Peyer's patch (tissue), 4 donors: ENCODE data around the gene ZBTB7B. TPM values are rescaled to one million over a fixed set of nuclear protein-coding genes. Genes with fewer than 3 reads are reported as not detected.
A peak's percentile ranks its signal among the peaks of the same experiment; 100 is the strongest.

Source experiments
- DNase-seq, 3 donors: peaks; one replicate each; pipeline ENCODE4 v3.0.0-alpha.2; 2017 to 2019
- H3K27ac ChIP-seq, 4 donors: fragments of 200-600 bp; sonication (generic); one replicate each; pipeline ENCODE4 v1.5.1; 2016 to 2019
- H3K27me3 ChIP-seq, 2 donors: fragments of 200-600 bp; sonication (generic); one replicate each; pipeline ENCODE4 v1.5.1; 2019
- H3K36me3 ChIP-seq, 3 donors: fragments of 200-600 bp; sonication (generic); one replicate each; pipeline ENCODE4 v1.5.1; 2016 to 2019
- H3K4me1 ChIP-seq, 4 donors: fragments of 200-600 bp; sonication (generic); one replicate each; pipeline ENCODE4 v1.5.1; 2016 to 2019
- H3K4me3 ChIP-seq, 4 donors: fragments of 200-600 bp; sonication (generic); 1 replicate in 3 of 4; 2 replicates in 1 of 4; pipeline ENCODE4 v1.5.1; 2016 to 2019; ENCODE audit warnings: mild to moderate bottlenecking in 1 of 4
- H3K9me3 ChIP-seq, 4 donors: fragments of 200-600 bp; sonication (generic); one replicate each; pipeline ENCODE4 v1.5.1; 2016 to 2019; ENCODE audit warnings: mild to moderate bottlenecking in 1 of 4
- CTCF ChIP-seq, 6 experiments: fragments of 450-650 bp in 4 of 6; fragments of 200-600 bp in 2 of 6; sonication (generic) in 1 of 6; IDR thresholded peaks; one replicate each; pipeline ENCODE4 v1.5.1; 2017 to 2019; ENCODE audit warnings: antibody characterized with exemption in 6 of 6, mild to moderate bottlenecking in 3 of 6, moderate library complexity in 1 of 6
- POLR2A ChIP-seq, 2 donors: fragments of 450-650 bp; IDR thresholded peaks; one replicate each; pipeline ENCODE4 v1.5.1; 2017; ENCODE audit warnings: antibody characterized with exemption in 2 of 2, mild to moderate bottlenecking in 2 of 2, moderate library complexity in 2 of 2
- total RNA-seq, 4 donors: library from RNA; depleted of rRNA; stranded (reverse); fragments of >200 nt; gene quantifications; one replicate each; pipeline ENCODE4 v1.1.0, GENCODE V29; 2016

ZBTB7B gene
- total RNA-seq, 4 donors from 2014 or later, result 35.5 to 412 (median 346) TPM

- H3K27me3 ChIP-seq, result no peaks in the 10 kb centered on the region
- TF ChIP-seq POLR2A (IDR thresholded peaks at IDR 0.05) (no peak), CTCF (IDR thresholded peaks at IDR 0.05) (no peak)
- DNase-seq, result no peak
- H3K27ac ChIP-seq, result no peak overlapping the region
- peaks cover 0 to 28% (median 12%) of the 10 kb centered on the region in 4 donors for H3K4me1 ChIP-seq
- no peak overlapping the region for H3K4me3 ChIP-seq
- peaks cover 0 to 50% (median 0%) of the 10 kb centered on the region in 3 donors for H3K36me3 ChIP-seq
- H3K9me3 ChIP-seq, result no peaks in the 10 kb centered on the region
Observed at GRCh38 chr1:155053531-155054105, 51.0 kb downstream of the ZBTB7B start.

GRCh38 chr1:155057104-155057503 lies 54.5 kb downstream of the ZBTB7B start:
- DNase-seq, result no peak
- Histone ChIP-seq H3K4me1 (peaks cover 0 to 25% (median 10%) of the 10 kb centered on the region in 4 donors), H3K9me3 (peaks cover 0 to 4% (median 0%) of the 10 kb centered on the region in 4 donors), H3K27ac (no peak overlapping the region), H3K4me3 (no peak overlapping the region), H3K27me3 (no peaks in the 10 kb centered on the region), H3K36me3 (peaks cover 0 to 78% (median 0%) of the 10 kb centered on the region in 3 donors)
- no peak for TF ChIP-seq CTCF (IDR thresholded peaks at IDR 0.05)
- no peak for TF ChIP-seq POLR2A (IDR thresholded peaks at IDR 0.05)

GRCh38 chr1:155057788-155058211 lies 55.2 kb downstream of the ZBTB7B start:
- H3K4me1 ChIP-seq, result peaks cover 0 to 25% (median 15%) of the 10 kb centered on the region in 4 donors
- H3K27me3 ChIP-seq, result no peaks in the 10 kb centered on the region
- no peak for DNase-seq
- H3K27ac ChIP-seq, result no peak overlapping the region
- H3K36me3 ChIP-seq, result peaks cover 0 to 78% (median 0%) of the 10 kb centered on the region in 3 donors
- TF ChIP-seq POLR2A (IDR thresholded peaks at IDR 0.05) (no peak), CTCF (IDR thresholded peaks at IDR 0.05) (no peak)
- peaks cover 0 to 4% (median 0%) of the 10 kb centered on the region in 4 donors for H3K9me3 ChIP-seq
- H3K4me3 ChIP-seq, result no peak overlapping the region

- TF ChIP-seq CTCF (IDR thresholded peaks at IDR 0.05) (no peak), POLR2A (IDR thresholded peaks at IDR 0.05) (no peak)
- H3K36me3 ChIP-seq, result peaks cover 0 to 56% (median 0%) of the 10 kb centered on the region in 3 donors
Observed at GRCh38 chr1:155060736-155061135, 58.1 kb downstream of the ZBTB7B start.

GRCh38 chr1:155061381-155062150 lies 59.0 kb downstream of the ZBTB7B start:
- peaks cover 0 to 35% (median 19%) of the 10 kb centered on the region in 4 donors for H3K4me1 ChIP-seq
- TF ChIP-seq CTCF (IDR thresholded peaks at IDR 0.05), result peak; percentile 99 to 100 (median 99)
- TF ChIP-seq POLR2A (IDR thresholded peaks at IDR 0.05), result no peak
- H3K27me3 ChIP-seq, result no peaks in the 10 kb centered on the region
- peaks cover 0 to 48% (median 0%) of the 10 kb centered on the region in 3 donors for H3K36me3 ChIP-seq
- H3K4me3 ChIP-seq, result peak overlapping the region in 1 of 4 donors; percentile 20
- H3K27ac ChIP-seq, result no peak overlapping the region
- peaks cover 0 to 4% (median 0%) of the 10 kb centered on the region in 4 donors for H3K9me3 ChIP-seq
- DNase-seq, result peak; percentile 94 to 98 (median 98)

More at GRCh38 chr1:155060736-155061135, 58.1 kb downstream of the ZBTB7B start:
- H3K4me1 ChIP-seq, result peaks cover 0 to 35% (median 19%) of the 10 kb centered on the region in 4 donors
- H3K27me3 ChIP-seq, result no peaks in the 10 kb centered on the region
- H3K9me3 ChIP-seq, result peaks cover 0 to 4% (median 0%) of the 10 kb centered on the region in 4 donors
- H3K4me3 ChIP-seq, result no peak overlapping the region
- H3K27ac ChIP-seq, result no peak overlapping the region
- DNase-seq, result no peak
